GM11168 (cell line): Measurements from ENCODE around the gene PLXNB3.
"Not testable (repeated sequence)": the region's sequence is repeated elsewhere in the genome, so short reads cannot be mapped to it uniquely, and the experiment has no call there.

Source experiments
- in situ Hi-C: fragments of 300-500 bp; cut with MboI; formaldehyde crosslinking; loops from one replicate; pipeline ENCODE4 v1.12.0; 2022; ENCODE audit warnings: low sequenced_read_pairs; ENCODE audit not compliant: unreplicated experiment

The PLXNB3 gene

GRCh38 chrX:153731845-153732215 lies 32.2 kb upstream of the PLXNB3 start:
- in situ Hi-C loops = no loop called here

DNA sequence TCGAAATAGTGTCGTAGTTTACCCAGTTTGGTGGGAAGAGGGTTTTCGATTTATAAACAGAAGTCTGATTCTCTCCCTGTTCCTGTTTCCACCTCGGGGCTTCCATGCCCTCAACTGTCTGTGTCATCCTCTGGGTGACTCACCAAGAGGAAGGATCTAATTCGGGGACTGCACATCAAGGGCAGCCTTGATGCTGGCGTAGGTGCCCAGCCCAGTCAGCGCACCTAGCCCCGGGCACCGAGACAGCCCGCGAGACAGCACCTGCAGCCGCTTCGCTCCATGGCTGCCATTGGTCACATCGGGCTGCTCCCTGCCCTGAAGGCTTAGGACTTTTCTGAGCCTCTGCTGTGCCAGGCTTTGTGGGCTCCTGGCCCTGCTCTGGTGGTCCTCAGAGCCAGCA lies 31.6 kb upstream of the PLXNB3 start:
- in situ Hi-C loops = no loop called here

- in situ Hi-C loops = no loop called here
Observed at GRCh38 chrX:153733651-153734240, 30.3 kb upstream of the PLXNB3 start.

- in situ Hi-C loops = no loop called here
Observed at GRCh38 chrX:153734871-153735270, 29.2 kb upstream of the PLXNB3 start.

- in situ Hi-C loops = no loop called here
Observed at GRCh38 chrX:153735274-153735673, 28.8 kb upstream of the PLXNB3 start.

DNA sequence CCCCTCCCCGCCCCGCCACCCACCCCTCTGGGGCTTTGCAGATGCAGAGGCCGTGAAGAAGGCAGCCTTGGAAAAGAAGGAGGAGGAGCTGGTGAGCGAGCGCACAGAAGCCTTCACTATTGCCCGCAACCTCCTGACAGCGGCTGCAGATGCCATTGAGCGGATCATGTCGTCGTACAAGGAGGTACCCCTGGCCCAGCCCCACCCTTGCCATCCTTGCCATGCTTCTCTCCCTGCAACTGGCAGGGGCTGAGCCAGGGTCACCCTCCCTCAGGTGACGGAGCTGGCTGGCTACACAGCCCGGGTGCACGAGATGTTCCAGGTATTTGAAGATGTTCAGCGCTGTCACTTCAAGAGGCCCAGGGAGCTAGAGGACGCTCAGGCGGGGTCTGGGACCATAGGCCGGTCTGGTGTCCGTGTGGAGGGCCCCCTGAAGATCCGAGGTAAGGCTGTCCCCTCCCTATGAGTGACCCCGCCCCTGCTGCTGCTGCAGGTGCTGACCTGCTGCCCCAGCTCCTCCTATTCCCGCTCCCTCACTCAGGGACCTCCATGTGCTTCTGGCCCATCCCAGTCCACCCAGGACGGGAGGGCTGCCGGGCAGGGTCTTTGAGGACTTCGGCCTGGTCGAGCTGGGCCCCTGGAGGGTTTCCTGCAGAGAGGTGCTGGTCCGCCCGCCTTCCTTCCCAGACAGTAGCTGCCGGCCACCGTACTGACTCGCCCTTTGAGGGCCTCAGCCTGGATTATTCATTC lies 27.8 kb upstream of the PLXNB3 start:
- in situ Hi-C loops = no loop called here

GRCh38 chrX:153736871-153737441 lies 27.1 kb upstream of the PLXNB3 start:
- in situ Hi-C loops = no loop called here

- in situ Hi-C loops = no loop called here
Observed at GRCh38 chrX:153738056-153738605, 25.9 kb upstream of the PLXNB3 start.

DNA sequence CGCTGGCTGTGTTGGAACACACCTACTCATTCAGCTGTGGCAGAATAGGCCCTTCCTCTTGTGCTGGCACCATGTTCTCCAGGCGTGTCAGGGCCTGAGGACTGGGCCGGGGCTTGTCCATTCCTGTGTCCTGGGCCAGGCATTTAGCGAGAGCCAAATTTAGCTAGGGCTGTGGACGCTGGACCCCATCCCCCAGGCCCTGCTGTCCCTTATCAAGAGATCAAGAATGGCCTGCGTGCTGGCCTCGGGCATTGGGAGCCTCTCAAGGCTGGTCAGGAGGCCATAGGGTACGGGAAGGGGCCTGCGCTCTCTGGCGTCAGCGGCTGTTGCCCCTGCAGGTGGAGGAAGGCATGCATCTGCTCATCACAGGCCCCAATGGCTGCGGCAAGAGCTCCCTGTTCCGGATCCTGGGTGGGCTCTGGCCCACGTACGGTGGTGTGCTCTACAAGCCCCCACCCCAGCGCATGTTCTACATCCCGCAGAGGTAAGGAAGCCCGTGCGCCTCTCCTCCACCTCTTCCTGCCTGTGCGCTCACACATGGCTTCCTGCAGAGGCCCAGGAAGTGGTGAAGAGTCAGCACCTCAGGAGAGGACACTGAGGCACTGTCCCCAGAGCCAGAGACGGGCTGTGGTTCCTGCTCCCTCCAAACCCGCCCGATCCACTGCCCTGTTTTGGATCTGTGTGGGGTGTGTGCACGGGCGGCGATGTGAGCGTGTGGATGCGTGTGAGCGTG lies 24.1 kb upstream of the PLXNB3 start:
- in situ Hi-C loops = no loop called here

GRCh38 chrX:153740631-153741222 lies 23.3 kb upstream of the PLXNB3 start:
- in situ Hi-C loops = no loop called here

DNA sequence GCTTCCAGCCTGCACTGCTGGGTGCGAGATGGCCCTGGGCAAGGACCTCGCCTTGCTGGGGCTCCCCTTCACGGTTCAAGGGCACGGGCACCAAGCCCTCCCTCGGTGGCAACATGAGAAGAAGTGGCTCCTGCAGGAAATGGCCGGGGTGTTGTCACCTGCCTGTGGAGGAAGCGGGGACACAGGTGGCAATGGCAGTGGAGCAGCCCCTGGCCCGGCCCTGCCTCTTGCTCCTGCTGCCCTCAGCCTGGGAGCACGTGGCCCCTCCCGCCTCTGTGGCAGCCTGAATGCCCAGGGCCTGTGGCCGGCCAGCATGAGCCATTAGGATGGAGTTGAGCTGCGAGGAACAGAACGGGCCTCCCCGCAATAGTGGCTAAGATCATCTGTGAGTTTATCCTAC lies 22.6 kb upstream of the PLXNB3 start:
- in situ Hi-C loops = no loop called here

GRCh38 chrX:153742111-153742510 lies 21.9 kb upstream of the PLXNB3 start:
- in situ Hi-C loops = not testable (repeated sequence)

- in situ Hi-C loops = not testable (repeated sequence)
Observed at GRCh38 chrX:153742796-153743467, 21.1 kb upstream of the PLXNB3 start.

DNA sequence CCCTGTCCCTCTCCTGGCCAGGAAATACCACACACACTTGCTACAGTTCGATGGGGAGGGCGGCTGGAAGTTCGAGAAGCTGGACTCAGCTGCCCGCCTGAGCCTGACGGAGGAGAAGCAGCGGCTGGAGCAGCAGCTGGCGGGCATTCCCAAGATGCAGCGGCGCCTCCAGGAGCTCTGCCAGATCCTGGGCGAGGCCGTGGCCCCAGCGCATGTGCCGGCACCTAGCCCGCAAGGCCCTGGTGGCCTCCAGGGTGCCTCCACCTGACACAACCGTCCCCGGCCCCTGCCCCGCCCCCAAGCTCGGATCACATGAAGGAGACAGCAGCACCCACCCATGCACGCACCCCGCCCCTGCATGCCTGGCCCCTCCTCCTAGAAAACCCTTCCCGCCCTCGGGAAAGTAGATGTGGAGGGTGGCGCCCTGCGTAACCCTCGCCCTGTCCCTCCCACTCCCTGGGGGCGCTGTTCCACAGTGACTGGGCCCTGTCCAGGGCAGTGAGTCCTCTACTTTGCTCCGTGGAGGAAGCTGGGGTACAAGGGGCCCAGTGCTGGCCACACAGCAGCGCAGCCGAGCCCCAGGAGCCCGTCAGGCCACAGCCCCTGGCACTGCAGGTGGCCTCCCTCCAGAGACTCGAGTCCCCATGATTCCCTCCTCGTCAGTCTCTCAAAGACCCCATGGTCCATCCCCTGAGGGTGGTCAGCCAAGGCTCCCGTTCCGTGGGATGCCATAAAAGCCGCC lies 20.4 kb upstream of the PLXNB3 start:
- in situ Hi-C loops = not testable (repeated sequence)

GRCh38 chrX:153744210-153745066 lies 19.6 kb upstream of the PLXNB3 start:
- in situ Hi-C loops = no loop called here

GRCh38 chrX:153745067-153745433 lies 19.0 kb upstream of the PLXNB3 start:
- in situ Hi-C loops = not testable (repeated sequence)

DNA sequence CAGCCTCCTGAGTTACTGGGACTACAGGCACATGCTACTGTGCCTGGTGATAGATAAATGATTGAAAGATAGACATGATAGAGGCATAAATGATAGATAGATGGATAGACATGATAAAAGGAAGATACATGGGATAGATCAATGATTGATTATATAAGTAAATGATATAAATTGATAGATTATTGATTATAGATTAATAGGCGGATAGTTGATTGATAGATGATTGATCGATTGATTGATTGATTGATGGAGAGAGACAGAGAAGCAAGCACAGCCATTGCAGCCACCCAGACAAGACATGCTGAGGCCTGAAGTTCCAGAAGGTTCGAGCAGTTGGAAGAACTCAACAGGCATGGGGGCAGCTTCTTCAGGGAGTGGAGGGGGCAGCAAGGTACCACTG lies 17.7 kb upstream of the PLXNB3 start:
- in situ Hi-C loops = no loop called here

- in situ Hi-C loops = not testable (repeated sequence)
Observed at GRCh38 chrX:153746991-153747390, 17.1 kb upstream of the PLXNB3 start.
